WTC11 (cell line): Measurements from ENCODE around the gene ZKSCAN1. TPM values are rescaled to one million over a fixed set of nuclear protein-coding genes. Genes with fewer than 3 reads are reported as not detected.

Source experiments
- ATAC-seq: fragments of 200-7000 bp; cut with Tn5 transposase; 2 replicates; pipeline ENCODE4 v1.10.0; 2021; ENCODE audit warnings: mild to moderate bottlenecking, moderate library complexity
- CTCF ChIA-PET: fragments of 300-600 bp; sonication (Branson Sonifier 250); formaldehyde crosslinking; loops from one replicate; lab custom pipeline; 2021; ENCODE audit warnings: antibody characterized with exemption; lab: Charles Lee
- POLR2A ChIA-PET: fragments of 350-600 bp; sonication (Branson Sonifier 250); formaldehyde crosslinking; loops from one replicate; lab custom pipeline; 2021; ENCODE audit warnings: antibody characterized with exemption; lab: Charles Lee
- DNase-seq: peaks from one replicate; pipeline ENCODE4 v3.0.0; 2021; ENCODE audit warnings: low spot score
- H3K27ac Mint-ChIP-seq: 2 replicates; pipeline ENCODE4 v1.8.0; 2021; ENCODE audit warnings: mixed read lengths
- H3K27me3 Mint-ChIP-seq: 2 replicates; pipeline ENCODE4 v1.8.0; 2021; ENCODE audit warnings: low read depth, mild to moderate bottlenecking, moderate library complexity, mixed read lengths
- H3K36me3 Mint-ChIP-seq: 2 replicates; pipeline ENCODE4 v1.8.0; 2021; ENCODE audit warnings: mixed read lengths
- H3K4me1 Mint-ChIP-seq: 2 replicates; pipeline ENCODE4 v1.8.0; 2022; ENCODE audit warnings: mixed read lengths
- H3K4me3 Mint-ChIP-seq: 2 replicates; pipeline ENCODE4 v1.8.0; 2021; ENCODE audit warnings: mild to moderate bottlenecking, moderate library complexity, mixed read lengths
- H3K9me3 Mint-ChIP-seq: 2 replicates; pipeline ENCODE4 v1.8.0; 2021; ENCODE audit warnings: mixed read lengths
- AFF4 ChIP-seq: sonication (generic); formaldehyde crosslinking; IDR thresholded peaks from 2 replicates; pipeline ENCODE4 v1.8.1; 2023; ENCODE audit warnings: mild to moderate bottlenecking, missing genetic modification reagents, borderline replicate concordance
- CDX4 ChIP-seq: fragments of 250-450 bp; sonication (Bioruptor Pico); IDR thresholded peaks from 2 replicates; pipeline ENCODE4 v1.9.0; 2021; ENCODE audit warnings: moderate library complexity, mild to moderate bottlenecking, inconsistent platforms, borderline replicate concordance
- CREB1 ChIP-seq: sonication (generic); formaldehyde crosslinking; IDR thresholded peaks from 2 replicates; pipeline ENCODE4 v1.8.0; 2023; ENCODE audit warnings: mild to moderate bottlenecking, missing genetic modification reagents
- E2F1 ChIP-seq: sonication (generic); formaldehyde crosslinking; IDR thresholded peaks from 2 replicates; pipeline ENCODE4 v1.8.0; 2022; ENCODE audit warnings: mild to moderate bottlenecking, missing genetic modification reagents
- ESRRA ChIP-seq: sonication (generic); formaldehyde crosslinking; IDR thresholded peaks from 2 replicates; pipeline ENCODE4 v1.8.1; 2022; ENCODE audit warnings: mild to moderate bottlenecking, missing genetic modification reagents, borderline replicate concordance
- ETV6 ChIP-seq: sonication (generic); formaldehyde crosslinking; IDR thresholded peaks from 2 replicates; pipeline ENCODE4 v1.8.1; 2022; ENCODE audit warnings: mild to moderate bottlenecking, missing genetic modification reagents
- FOXP4 ChIP-seq: sonication (generic); formaldehyde crosslinking; IDR thresholded peaks from 2 replicates; pipeline ENCODE4 v1.8.0; 2022; ENCODE audit warnings: mild to moderate bottlenecking, missing genetic modification reagents
- GABPB1 ChIP-seq: sonication (generic); formaldehyde crosslinking; IDR thresholded peaks from 2 replicates; pipeline ENCODE4 v1.8.1; 2023; ENCODE audit warnings: mild to moderate bottlenecking, missing genetic modification reagents
- KAT7 ChIP-seq: sonication (generic); formaldehyde crosslinking; IDR thresholded peaks from 2 replicates; pipeline ENCODE4 v1.8.1; 2023; ENCODE audit warnings: missing genetic modification reagents, mild to moderate bottlenecking, borderline replicate concordance
- NFE2L1 ChIP-seq: sonication (generic); formaldehyde crosslinking; IDR thresholded peaks from 2 replicates; pipeline ENCODE4 v1.8.1; 2023; ENCODE audit warnings: missing genetic modification reagents
- PREB ChIP-seq: sonication (generic); formaldehyde crosslinking; IDR thresholded peaks from 2 replicates; pipeline ENCODE4 v1.8.1; 2022; ENCODE audit warnings: mild to moderate bottlenecking, missing genetic modification reagents, moderate library complexity, borderline replicate concordance
- PRRX2 ChIP-seq: fragments of 250-450 bp; sonication (Bioruptor Pico); IDR thresholded peaks from 2 replicates; pipeline ENCODE4 v1.8.0; 2021; ENCODE audit warnings: mild to moderate bottlenecking
- RELA ChIP-seq: sonication (generic); formaldehyde crosslinking; IDR thresholded peaks from 2 replicates; pipeline ENCODE4 v1.8.1; 2022; ENCODE audit warnings: missing genetic modification reagents, mild to moderate bottlenecking, borderline replicate concordance
- TEAD4 ChIP-seq: sonication (generic); formaldehyde crosslinking; IDR thresholded peaks from 2 replicates; pipeline ENCODE4 v1.8.0; 2022; ENCODE audit warnings: mild to moderate bottlenecking, missing genetic modification reagents
- ZNF219 ChIP-seq: sonication (generic); formaldehyde crosslinking; IDR thresholded peaks from 2 replicates; pipeline ENCODE4 v1.8.0; 2023; ENCODE audit warnings: missing genetic modification reagents, mild to moderate bottlenecking, borderline replicate concordance
- ZNF263 ChIP-seq: sonication (generic); formaldehyde crosslinking; IDR thresholded peaks from 2 replicates; pipeline ENCODE4 v1.8.1; 2022; ENCODE audit warnings: low read depth, mild to moderate bottlenecking, moderate library complexity, missing genetic modification reagents
- ZNF423 ChIP-seq: fragments of 250-450 bp; sonication (Bioruptor Pico); IDR thresholded peaks from 2 replicates; pipeline ENCODE4 v2.1.2; 2022; ENCODE audit warnings: mild to moderate bottlenecking, moderate library complexity
- total RNA-seq: library from RNA; stranded (reverse); gene quantifications from 3 replicates; pipeline ENCODE4 v1.2.3, GENCODE V29; 2021
- TF ChIP-seq, protein P1 (sequence below): sonication (generic); formaldehyde crosslinking; IDR thresholded peaks from 2 replicates; pipeline ENCODE4 v1.8.0; 2022; ENCODE audit warnings: mild to moderate bottlenecking, missing genetic modification reagents

Gene ZKSCAN1
- total RNA-seq, 1 experiment from 2014 or later, result 46.6 TPM

GRCh38 chr7:100082978-100083377 is 67.6 kb downstream of the ZKSCAN1 start:
- Mint-ChIP-seq H3K36me3 (peaks cover 26% of the 10 kb centered on the region), H3K27me3 (no peaks in the 10 kb centered on the region; the same call in 1 of the 2 replicates), H3K4me3 (peak overlapping the region; percentile 98), H3K27ac (peak overlapping the region; percentile 91), H3K9me3 (no peaks in the 10 kb centered on the region), H3K4me1 (peaks cover 27% of the 10 kb centered on the region)
- CTCF ChIA-PET, result interaction anchor here (0.6 to 1.9 kb wide), 28 partner anchors 8 to 326 kb away, joined by 3 to 23 read pairs (median 4); partner anchors contain the start of genes AP4M1, GJC3, GPC2 and MBLAC1
- DNase-seq (no peak), ATAC-seq (peak; percentile 6)
- TF ChIP-seq NFE2L1 (no peak), RELA (CRISPR knock-in tag) (no peak), E2F1 (CRISPR knock-in tag) (no peak), CDX4 (CRISPR knock-in tag) (no peak), KAT7 (no peak)
- POLR2A ChIA-PET, result interaction anchor here (0.7 to 3.7 kb wide), 7 partner anchors 8 to 466 kb away, joined by 3 to 56 read pairs (median 4); partner anchors contain the start of genes AP4M1, MBLAC1, MCM7 and ZKSCAN1

DNA sequence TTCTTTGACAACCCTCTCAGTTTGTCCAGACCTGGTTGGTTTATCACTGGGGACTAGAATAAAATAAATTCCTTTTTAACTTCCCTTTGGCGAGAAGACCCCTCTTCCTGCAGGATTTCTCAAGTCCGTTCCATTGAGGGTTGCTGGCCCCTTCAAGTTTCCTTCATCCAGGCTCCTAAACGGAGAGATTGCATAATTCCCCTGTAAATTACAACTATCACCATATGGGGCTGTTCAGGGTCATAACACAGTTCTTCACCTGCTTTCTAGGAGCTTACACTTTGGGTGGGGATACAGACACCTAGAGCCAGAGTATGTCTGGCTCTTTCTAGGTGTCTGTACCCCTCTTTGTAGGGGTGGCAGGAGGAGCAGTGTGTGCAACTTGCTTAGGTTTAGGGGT is 70.1 kb downstream of the ZKSCAN1 start:
- no peak for TF ChIP-seq AFF4
- TF ChIP-seq, protein P1, sequence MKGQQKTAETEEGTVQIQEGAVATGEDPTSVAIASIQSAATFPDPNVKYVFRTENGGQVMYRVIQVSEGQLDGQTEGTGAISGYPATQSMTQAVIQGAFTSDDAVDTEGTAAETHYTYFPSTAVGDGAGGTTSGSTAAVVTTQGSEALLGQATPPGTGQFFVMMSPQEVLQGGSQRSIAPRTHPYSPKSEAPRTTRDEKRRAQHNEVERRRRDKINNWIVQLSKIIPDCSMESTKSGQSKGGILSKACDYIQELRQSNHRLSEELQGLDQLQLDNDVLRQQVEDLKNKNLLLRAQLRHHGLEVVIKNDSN (CRISPR knock-in tag), result no peak
- TF ChIP-seq GABPB1 (CRISPR knock-in tag), result no peak
- TF ChIP-seq FOXP4 (CRISPR knock-in tag), result no peak
- no peak for TF ChIP-seq ZNF423 (CRISPR knock-in tag)
- TF ChIP-seq ZNF219 (CRISPR knock-in tag), result no peak
- no peak for TF ChIP-seq PRRX2
- TF ChIP-seq PREB (CRISPR knock-in tag), result no peak
- no peak for TF ChIP-seq CREB1 (CRISPR knock-in tag)
- no peak for TF ChIP-seq ETV6 (CRISPR knock-in tag)
- TF ChIP-seq ZNF263 (CRISPR knock-in tag), result no peak
- TF ChIP-seq TEAD4, result no peak
- TF ChIP-seq ESRRA (CRISPR knock-in tag), result no peak
- ATAC-seq, result no peak
- DNase-seq, result no peak
- Mint-ChIP-seq H3K4me1 (peaks cover 25% of the 10 kb centered on the region), H3K4me3 (no peak overlapping the region), H3K36me3 (peaks cover 8% of the 10 kb centered on the region), H3K27me3 (no peaks in the 10 kb centered on the region; the same call in 1 of the 2 replicates), H3K27ac (no peak overlapping the region), H3K9me3 (no peaks in the 10 kb centered on the region)
- ChIA-PET CTCF (no interaction called here), POLR2A (no interaction called here)
